Neutrophil (primary cell): ENCODE data around the gene KHDC1.
"Not testable (repeated sequence)": the region's sequence is repeated elsewhere in the genome, so short reads cannot be mapped to it uniquely, and the experiment has no call there.

Source experiments
- H3K27ac ChIP-seq: fragments of 200-600 bp; sonication (generic); 2 replicates; pipeline ENCODE4 v1.5.1; 2016; ENCODE audit warnings: mild to moderate bottlenecking, moderate library complexity
- H3K27me3 ChIP-seq: fragments of 200-600 bp; sonication (generic); 2 replicates; pipeline ENCODE4 v1.6.0; 2016; ENCODE audit warnings: mild to moderate bottlenecking
- H3K36me3 ChIP-seq: fragments of 200-600 bp; sonication (generic); 2 replicates; pipeline ENCODE4 v1.5.1; 2017
- H3K4me1 ChIP-seq, 2 experiments: fragments of 200-600 bp in 1 of 2; sonication (generic) in 1 of 2; 1 replicate in 1 of 2; 2 replicates in 1 of 2; pipeline versions ENCODE4 v1.5.1 to v1.6.1; 2013 to 2016; ENCODE audit warnings: low read depth in 1 of 2, low read length in 1 of 2, mild to moderate bottlenecking in 1 of 2, moderate library complexity in 1 of 2; ENCODE audit not compliant: control insufficient read depth in 1 of 2, insufficient read depth in 1 of 2
- H3K4me3 ChIP-seq, 2 experiments: fragments of 200-600 bp in 1 of 2; sonication (generic) in 1 of 2; 1 replicate in 1 of 2; 2 replicates in 1 of 2; pipeline ENCODE4 v1.5.1; 2013 to 2016; ENCODE audit warnings: low read depth in 1 of 2, low read length in 1 of 2, mild to moderate bottlenecking in 1 of 2, moderate library complexity in 1 of 2
- H3K9me3 ChIP-seq: fragments of 200-600 bp; sonication (generic); 2 replicates; pipeline ENCODE4 v1.5.1; 2016
- TF ChIP-seq, protein P1 (sequence below): fragments of 200-600 bp; sonication (generic); IDR thresholded peaks from 2 replicates; pipeline ENCODE4 v1.5.1; 2016; ENCODE audit warnings: antibody characterized with exemption

The KHDC1 gene

DNA sequence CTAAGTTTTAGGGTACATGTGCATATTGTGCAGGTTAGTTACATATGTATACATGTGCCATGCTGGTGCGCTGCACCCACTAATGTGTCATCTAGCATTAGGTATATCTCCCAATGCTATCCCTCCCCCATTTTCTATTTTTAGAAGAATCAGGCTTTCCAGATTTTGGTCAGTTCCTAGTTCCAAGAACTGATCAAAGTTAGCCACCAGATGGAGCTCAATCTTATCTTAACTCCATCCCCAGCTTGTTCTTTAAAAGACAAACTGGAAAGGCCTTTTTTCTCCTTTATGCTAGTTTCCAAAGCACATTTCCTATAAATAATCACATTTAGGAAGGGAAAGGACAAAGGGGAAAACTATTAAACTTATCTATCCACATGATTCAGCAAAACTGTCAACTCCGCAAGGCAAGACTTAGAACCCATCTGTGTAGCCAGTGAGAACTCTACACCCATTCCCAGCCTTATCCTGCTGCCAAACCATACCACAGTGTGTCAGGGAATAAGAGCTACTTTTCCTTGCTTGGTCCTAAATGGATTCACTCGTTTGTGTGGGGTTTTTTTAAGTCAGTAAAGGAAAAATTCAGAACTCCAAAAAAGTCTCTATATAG, 22.8 kb upstream of the KHDC1 start:
- no peak overlapping the region for H3K4me3 ChIP-seq
- no peaks in the 10 kb centered on the region for H3K9me3 ChIP-seq
- H3K27me3 ChIP-seq, result no peaks in the 10 kb centered on the region
- H3K4me1 ChIP-seq, result no peaks in the 10 kb centered on the region
- H3K36me3 ChIP-seq, result no peaks in the 10 kb centered on the region
- TF ChIP-seq, protein P1, sequence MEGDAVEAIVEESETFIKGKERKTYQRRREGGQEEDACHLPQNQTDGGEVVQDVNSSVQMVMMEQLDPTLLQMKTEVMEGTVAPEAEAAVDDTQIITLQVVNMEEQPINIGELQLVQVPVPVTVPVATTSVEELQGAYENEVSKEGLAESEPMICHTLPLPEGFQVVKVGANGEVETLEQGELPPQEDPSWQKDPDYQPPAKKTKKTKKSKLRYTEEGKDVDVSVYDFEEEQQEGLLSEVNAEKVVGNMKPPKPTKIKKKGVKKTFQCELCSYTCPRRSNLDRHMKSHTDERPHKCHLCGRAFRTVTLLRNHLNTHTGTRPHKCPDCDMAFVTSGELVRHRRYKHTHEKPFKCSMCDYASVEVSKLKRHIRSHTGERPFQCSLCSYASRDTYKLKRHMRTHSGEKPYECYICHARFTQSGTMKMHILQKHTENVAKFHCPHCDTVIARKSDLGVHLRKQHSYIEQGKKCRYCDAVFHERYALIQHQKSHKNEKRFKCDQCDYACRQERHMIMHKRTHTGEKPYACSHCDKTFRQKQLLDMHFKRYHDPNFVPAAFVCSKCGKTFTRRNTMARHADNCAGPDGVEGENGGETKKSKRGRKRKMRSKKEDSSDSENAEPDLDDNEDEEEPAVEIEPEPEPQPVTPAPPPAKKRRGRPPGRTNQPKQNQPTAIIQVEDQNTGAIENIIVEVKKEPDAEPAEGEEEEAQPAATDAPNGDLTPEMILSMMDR, result no peak
- no peak overlapping the region for H3K27ac ChIP-seq

DNA sequence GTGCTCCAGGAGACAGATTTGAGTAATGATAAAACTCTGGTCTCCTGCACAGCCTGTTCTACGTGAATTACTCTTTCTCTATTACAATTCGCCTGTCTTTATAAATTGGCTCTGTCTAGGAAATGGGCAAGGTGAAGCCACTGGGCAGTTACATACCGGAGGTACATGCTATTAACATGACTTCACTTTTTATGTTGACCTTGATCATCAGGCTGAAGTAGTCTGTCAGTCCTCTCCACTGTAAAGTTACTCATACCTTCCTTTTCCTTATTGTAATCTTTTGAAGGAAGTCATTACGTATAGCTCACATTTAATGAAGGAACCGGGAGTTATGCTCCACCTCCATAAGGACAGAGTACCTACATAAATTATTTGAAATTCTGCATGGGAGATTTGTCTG, 19.9 kb upstream of the KHDC1 start:
- no peak overlapping the region for H3K4me3 ChIP-seq
- TF ChIP-seq, protein P1, result no peak
- no peaks in the 10 kb centered on the region for H3K9me3 ChIP-seq
- no peaks in the 10 kb centered on the region for H3K4me1 ChIP-seq
- no peaks in the 10 kb centered on the region for H3K27me3 ChIP-seq
- H3K36me3 ChIP-seq, result no peaks in the 10 kb centered on the region
- no peak overlapping the region for H3K27ac ChIP-seq

DNA sequence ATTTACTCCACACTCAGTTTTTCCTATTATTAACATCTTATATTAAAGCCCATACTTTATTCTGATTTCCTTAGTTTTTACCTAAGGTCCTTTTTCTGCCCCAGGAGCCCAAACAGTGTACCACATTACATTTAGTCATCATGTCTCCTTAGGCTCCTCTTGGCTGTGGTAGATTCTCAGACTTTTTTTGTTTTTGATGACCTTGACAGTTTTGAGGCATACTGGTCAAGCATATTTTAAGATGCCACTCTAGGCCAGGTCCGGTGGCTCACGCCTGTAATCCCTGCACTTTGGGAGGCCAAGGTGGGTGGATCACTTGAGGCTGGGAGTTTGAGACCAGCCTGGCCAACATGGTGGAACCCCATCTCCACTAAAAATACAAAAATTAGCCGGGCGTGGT, 18.7 kb upstream of the KHDC1 start:
- H3K36me3 ChIP-seq, H3K4me3 ChIP-seq, H3K4me1 ChIP-seq, H3K9me3 ChIP-seq, H3K27ac ChIP-seq, H3K27me3 ChIP-seq: not testable (repeated sequence)

DNA sequence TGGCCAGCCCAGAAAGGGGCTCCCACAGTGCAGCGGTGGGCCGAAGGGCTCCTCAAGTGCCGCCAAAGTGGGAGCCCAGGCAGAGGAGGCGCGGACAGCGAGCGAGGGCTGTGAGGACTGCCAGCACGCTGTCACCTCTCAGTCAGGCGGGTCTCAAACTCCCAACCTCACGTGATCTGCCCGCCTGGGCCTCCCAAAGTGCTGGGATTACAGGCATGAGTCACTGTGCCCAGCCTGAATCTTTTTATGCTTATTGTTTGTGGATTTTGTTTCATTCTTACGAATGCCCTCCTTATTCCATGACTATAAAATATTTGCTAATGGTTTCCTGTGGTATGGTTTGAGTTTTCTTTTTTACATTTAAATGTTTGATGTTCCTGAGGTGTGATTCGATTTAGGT, 6.3 kb upstream of the KHDC1 start:
- H3K4me3 ChIP-seq, H3K27me3 ChIP-seq, H3K4me1 ChIP-seq, H3K9me3 ChIP-seq, H3K27ac ChIP-seq, H3K36me3 ChIP-seq: not testable (repeated sequence)

DNA sequence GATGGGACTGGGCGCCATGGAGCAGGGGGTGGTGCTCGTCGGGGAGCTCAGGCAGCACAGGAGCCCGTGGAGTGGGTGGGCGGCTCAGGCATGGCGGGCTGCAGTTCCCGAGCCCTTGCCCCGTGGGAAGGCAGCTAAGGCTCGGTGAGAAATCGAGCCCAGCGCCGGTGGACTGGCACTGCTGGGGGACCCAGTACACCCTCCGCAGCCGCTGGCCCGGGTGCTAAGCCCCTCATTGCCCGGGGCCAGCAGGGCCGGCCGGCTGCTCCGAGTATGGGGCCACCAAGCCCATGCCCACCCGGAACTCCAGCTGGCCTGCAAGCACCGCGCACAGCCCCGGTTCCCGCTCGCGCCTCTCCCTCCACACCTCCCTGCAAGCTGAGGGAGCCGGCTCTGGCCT, 5.9 kb upstream of the KHDC1 start:
- H3K36me3 ChIP-seq, H3K27ac ChIP-seq, H3K4me1 ChIP-seq, H3K27me3 ChIP-seq, H3K9me3 ChIP-seq, H3K4me3 ChIP-seq: not testable (repeated sequence)

DNA sequence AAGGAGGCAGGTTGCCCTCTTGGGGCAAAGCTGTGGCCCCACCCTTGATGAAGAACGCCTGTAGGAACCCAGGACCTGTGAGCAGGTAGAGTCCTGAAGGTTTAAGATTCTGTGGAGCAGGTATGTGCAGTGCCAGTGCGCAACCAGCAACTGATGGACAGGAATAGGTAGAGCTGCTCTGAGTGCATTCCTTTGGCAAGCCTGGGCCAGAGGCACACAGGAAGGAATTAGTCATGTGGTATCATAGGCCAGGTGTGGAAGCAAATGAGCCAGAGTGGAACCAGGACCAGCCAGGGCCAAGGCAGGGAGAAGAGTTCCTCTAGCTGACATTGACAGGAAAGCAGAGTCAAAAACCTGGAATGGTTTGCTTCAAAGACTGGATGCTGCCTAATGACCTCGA, 1.4 kb upstream of the KHDC1 start:
- Histone ChIP-seq H3K4me1 (peaks cover 8 to 12% of the 10 kb centered on the region in 2 experiments), H3K36me3 (no peaks in the 10 kb centered on the region), H3K27ac (no peak overlapping the region), H3K4me3 (no peak overlapping the region), H3K27me3 (peaks cover 10% of the 10 kb centered on the region), H3K9me3 (no peaks in the 10 kb centered on the region)
- TF ChIP-seq, protein P1, result no peak

DNA sequence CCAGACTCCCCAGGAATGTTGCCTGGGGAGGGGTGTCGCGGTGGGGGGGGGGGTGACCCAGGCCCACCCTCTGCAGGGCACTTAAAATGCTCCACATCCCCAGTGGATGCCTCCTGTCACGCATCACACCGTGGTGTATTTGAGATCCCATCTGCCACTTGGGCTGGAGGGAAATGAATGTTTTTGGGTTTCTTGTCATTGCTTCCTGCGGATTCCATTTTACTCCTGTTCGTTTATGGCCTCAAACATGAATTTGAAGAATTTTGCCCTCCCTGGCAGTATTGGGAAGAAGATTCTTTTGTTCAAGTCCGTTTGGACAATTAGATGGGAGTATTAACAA, 544 bp upstream of the KHDC1 start:
- peaks cover 10% of the 10 kb centered on the region for H3K27me3 ChIP-seq
- peaks cover 8 to 12% of the 10 kb centered on the region in 2 experiments for H3K4me1 ChIP-seq
- no peaks in the 10 kb centered on the region for H3K9me3 ChIP-seq
- no peaks in the 10 kb centered on the region for H3K36me3 ChIP-seq
- H3K27ac ChIP-seq, result no peak overlapping the region
- peak overlapping the region; percentile 52 to 54 for H3K4me3 ChIP-seq
- TF ChIP-seq, protein P1, result no peak
